HepG2 (cell line): ENCODE data around the gene CORO1C. TPM values are rescaled to one million over a fixed set of nuclear protein-coding genes. Genes with fewer than 3 reads are reported as not detected.

Experiments used
- ATAC-seq: fragments of 200-7000 bp; cut with Tn5 transposase; 3 replicates; pipeline ENCODE4 v1.9.1; 2020; ENCODE audit warnings: mild to moderate bottlenecking, moderate library complexity
- BruUV-seq: library from RNA; stranded (reverse); fragments of 400-500 nt; replicated peaks from 2 replicates; lab custom pipeline; 2021; lab: Mats Ljungman, UMichigan
- CTCF ChIA-PET: fragments of 300-600 bp; formaldehyde crosslinking; extraction: SDS; loops from one replicate; lab custom pipeline; 2021; ENCODE audit warnings: low total read pairs, inconsistent platforms, low intra/inter-chr PET ratio; lab: Yijun Ruan, JAX
- POLR2A ChIA-PET: fragments of 350-600 bp; sonication (Branson Sonifier 250); formaldehyde crosslinking; loops from one replicate; lab custom pipeline; 2020; ENCODE audit warnings: antibody characterized with exemption, inconsistent platforms; lab: Yijun Ruan, JAX
- DNase-seq: peaks from one replicate; pipeline ENCODE4 v3.0.0-alpha.2; 2015; ENCODE audit warnings: low spot score
- FAIRE-seq: peaks from 3 replicates; lab custom pipeline; 2011; peaks lifted over from hg19 to GRCh38; lab: Jason Lieb, UNC
- H2AFZ ChIP-seq: one replicate; pipeline ENCODE4 v1.6.1; 2011; ENCODE audit warnings: low read length, inconsistent platforms
- H3K27ac ChIP-seq: fragments of 300-600 bp; 3 replicates; pipeline ENCODE4 v1.8.0; 2011; ENCODE audit warnings: mixed run types, mild to moderate bottlenecking, mixed read lengths, low read length, inconsistent platforms; ENCODE audit not compliant: insufficient read depth; ENCODE audit errors: extremely low read length
- H3K27me3 ChIP-seq, 2 experiments: fragments of 200-600 bp in 1 of 2; 2 replicates in 1 of 2; 3 replicates in 1 of 2; pipeline versions ENCODE4 v1.6.0 to v1.8.0; 2011; ENCODE audit warnings: low read length in 2 of 2, mild to moderate bottlenecking in 2 of 2, moderate library complexity in 2 of 2, inconsistent platforms in 1 of 2; ENCODE audit not compliant: insufficient read depth in 2 of 2, control insufficient read depth in 1 of 2
- H3K36me3 ChIP-seq, 2 experiments: fragments of 200-600 bp in 1 of 2; replicated peaks in 1 of 2; 2 replicates in 1 of 2; 3 replicates in 1 of 2; pipeline versions ENCODE4 v1.5.1 to v1.8.0; 2011; ENCODE audit warnings: low read length in 2 of 2, inconsistent platforms in 1 of 2; ENCODE audit not compliant: insufficient read depth in 2 of 2, control insufficient read depth in 1 of 2
- H3K4me1 ChIP-seq: 2 replicates; pipeline ENCODE4 v1.5.1; 2012; ENCODE audit warnings: low read length, inconsistent platforms; ENCODE audit not compliant: insufficient read depth
- H3K4me2 ChIP-seq: 2 replicates; pipeline ENCODE4 v1.6.0; 2011; ENCODE audit warnings: low read depth, low read length, inconsistent platforms
- H3K4me3 ChIP-seq, 3 experiments: fragments of 200-600 bp in 1 of 3; sonication (generic), shearing (Covaris generic) in 1 of 3; replicated peaks in 1 of 3; 2 replicates each; pipeline ENCODE4 v1.5.1; 2011 to 2016; ENCODE audit warnings: low read length in 3 of 3, inconsistent platforms in 2 of 3, low read depth in 2 of 3, mild to moderate bottlenecking in 2 of 3, control low read depth in 1 of 3, mixed read lengths in 1 of 3; ENCODE audit not compliant: insufficient read depth in 1 of 3
- H3K79me2 ChIP-seq: one replicate; pipeline ENCODE4 v1.6.1; 2011; ENCODE audit warnings: low read length, inconsistent platforms; ENCODE audit not compliant: insufficient read depth
- H3K9ac ChIP-seq: 2 replicates; pipeline ENCODE4 v1.6.0; 2011; ENCODE audit warnings: mild to moderate bottlenecking, low read depth, low read length, inconsistent platforms; ENCODE audit not compliant: insufficient read depth
- H3K9me3 ChIP-seq: 2 replicates; pipeline ENCODE4 v1.5.1; 2012; ENCODE audit warnings: mild to moderate bottlenecking, low read length
- H4K20me1 ChIP-seq: 2 replicates; pipeline ENCODE4 v1.6.0; 2011; ENCODE audit warnings: inconsistent platforms, mild to moderate bottlenecking, low read length, moderate library complexity; ENCODE audit not compliant: insufficient read depth
- CHD4 ChIP-seq: fragments of 200-600 bp; sonication (generic); IDR thresholded peaks from 2 replicates; pipeline ENCODE4 v1.7.0; 2017; ENCODE audit warnings: mild to moderate bottlenecking, low read length, borderline replicate concordance
- GRHL1 ChIP-seq: sonication (generic); formaldehyde crosslinking; conservative IDR thresholded peaks from 2 replicates; pipeline ENCODE4 v1.8.0; 2022; ENCODE audit warnings: missing genetic modification reagents
- SALL2 ChIP-seq: sonication (generic); formaldehyde crosslinking; IDR thresholded peaks from 2 replicates; pipeline ENCODE4 v1.8.1; 2023; ENCODE audit warnings: mild to moderate bottlenecking, missing genetic modification reagents, inconsistent platforms
- SIN3A ChIP-seq: IDR thresholded peaks from 2 replicates; pipeline ENCODE4 v1.6.1; 2011; ENCODE audit warnings: low read depth, mild to moderate bottlenecking, control low read depth, low read length, borderline replicate concordance
- SOX5 ChIP-seq: IDR thresholded peaks from 2 replicates; pipeline ENCODE4 v1.6.1; 2016; ENCODE audit warnings: borderline replicate concordance
- TAF1 ChIP-seq: sonication (generic); formaldehyde crosslinking; IDR thresholded peaks from 2 replicates; pipeline ENCODE4 v1.4.0; 2020; ENCODE audit warnings: missing genetic modification reagents
- YEATS4 ChIP-seq: sonication (generic); formaldehyde crosslinking; IDR thresholded peaks from 2 replicates; pipeline ENCODE4 v1.4.0; 2020; ENCODE audit warnings: missing genetic modification reagents, borderline replicate concordance
- ZBTB10 ChIP-seq: sonication (generic); formaldehyde crosslinking; IDR thresholded peaks from 2 replicates; pipeline ENCODE4 v1.4.0; 2020; ENCODE audit warnings: missing genetic modification reagents, borderline replicate concordance
- ZFP36 ChIP-seq: fragments of 150-350 bp; IDR thresholded peaks from 2 replicates; pipeline ENCODE4 v1.6.1; 2018; ENCODE audit warnings: borderline replicate concordance, low read length, low read depth; ENCODE audit not compliant: partially characterized antibody
- ZNF326 ChIP-seq: sonication (generic); formaldehyde crosslinking; IDR thresholded peaks from 2 replicates; pipeline ENCODE4 v1.4.0; 2020; ENCODE audit warnings: missing genetic modification reagents, borderline replicate concordance
- ZNF382 ChIP-seq: sonication (generic); formaldehyde crosslinking; IDR thresholded peaks from 2 replicates; pipeline ENCODE4 v1.5.0; 2020; ENCODE audit warnings: missing genetic modification reagents, mild to moderate bottlenecking, borderline replicate concordance
- WGBS: methylation state at CpG from one replicate; pipeline ENCODE4 v1.1.6; 2017; ENCODE audit warnings: low lambda C conversion rate; 5-methylcytosine and 5-hydroxymethylcytosine counted together
- in situ Hi-C: cut with HindIII; loops from 2 replicates; pipeline ENCODE4 v1.10.0; 2017; ENCODE audit warnings: low pct_unique_long_range_greater_than_20kb; ENCODE audit not compliant: extremely low pct_ligation_motif_present
- intact Hi-C: fragments of 100-400 bp; cut with micrococcal nuclease; formaldehyde crosslinking; loops from one replicate; pipeline ENCODE4 v1.10.0; 2022; ENCODE audit not compliant: unreplicated experiment
- polyA plus RNA-seq, 8 experiments: library from polyadenylated mRNA; depleted of rRNA in 3 of 8; stranded (reverse) in 7 of 8; unstranded in 1 of 8; fragments of >200 nt; fragmentation: Illumina TruSeq in 4 of 8; extraction: Trizol in 4 of 8; gene quantifications; 2 replicates each; pipeline versions ENCODE4 v1.2.1 to v1.2.3, GENCODE V29; 2011 to 2016; ENCODE audit warnings: low read depth in 4 of 8, missing spikeins in 1 of 8, mixed read lengths in 1 of 8; ENCODE audit not compliant: insufficient read depth in 1 of 8
- total RNA-seq, 5 experiments: library from RNA; depleted of rRNA; stranded (reverse); fragments of >200 nt; fragmentation: Illumina TruSeq; extraction: Trizol; gene quantifications; 2 replicates each; pipeline ENCODE4 v1.2.3, GENCODE V29; 2016; ENCODE audit warnings: low read depth in 1 of 5
- TF ChIP-seq, protein P1 (sequence below): sonication (generic); formaldehyde crosslinking; IDR thresholded peaks from 2 replicates; pipeline ENCODE4 v1.4.0; 2020; ENCODE audit warnings: missing genetic modification reagents; ENCODE audit errors: not compliant biosample characterization
- TF ChIP-seq, protein P2 (sequence below): sonication (generic); formaldehyde crosslinking; conservative IDR thresholded peaks from 2 replicates; pipeline ENCODE4 v1.8.1; 2023; ENCODE audit warnings: missing genetic modification reagents

CORO1C gene
- total and polyA plus RNA-seq, 2 of the 13 experiments (the other 11 are each of a cell fraction or from before 2014, with no cell fraction given), result 73.7 to 131 TPM

GRCh38 chr12:108677381-108677780, 53.9 kb downstream of the CORO1C start (continued):
- TF ChIP-seq, protein P1, sequence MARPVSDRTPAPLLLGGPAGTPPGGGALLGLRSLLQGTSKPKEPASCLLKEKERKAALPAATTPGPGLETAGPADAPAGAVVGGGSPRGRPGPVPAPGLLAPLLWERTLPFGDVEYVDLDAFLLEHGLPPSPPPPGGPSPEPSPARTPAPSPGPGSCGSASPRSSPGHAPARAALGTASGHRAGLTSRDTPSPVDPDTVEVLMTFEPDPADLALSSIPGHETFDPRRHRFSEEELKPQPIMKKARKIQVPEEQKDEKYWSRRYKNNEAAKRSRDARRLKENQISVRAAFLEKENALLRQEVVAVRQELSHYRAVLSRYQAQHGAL (CRISPR knock-in tag), result no peak
- TF ChIP-seq ZNF326 (no peak), GRHL1 (CRISPR knock-in tag) (no peak)

- CTCF ChIA-PET, result no interaction called here
- TF ChIP-seq, protein P2, sequence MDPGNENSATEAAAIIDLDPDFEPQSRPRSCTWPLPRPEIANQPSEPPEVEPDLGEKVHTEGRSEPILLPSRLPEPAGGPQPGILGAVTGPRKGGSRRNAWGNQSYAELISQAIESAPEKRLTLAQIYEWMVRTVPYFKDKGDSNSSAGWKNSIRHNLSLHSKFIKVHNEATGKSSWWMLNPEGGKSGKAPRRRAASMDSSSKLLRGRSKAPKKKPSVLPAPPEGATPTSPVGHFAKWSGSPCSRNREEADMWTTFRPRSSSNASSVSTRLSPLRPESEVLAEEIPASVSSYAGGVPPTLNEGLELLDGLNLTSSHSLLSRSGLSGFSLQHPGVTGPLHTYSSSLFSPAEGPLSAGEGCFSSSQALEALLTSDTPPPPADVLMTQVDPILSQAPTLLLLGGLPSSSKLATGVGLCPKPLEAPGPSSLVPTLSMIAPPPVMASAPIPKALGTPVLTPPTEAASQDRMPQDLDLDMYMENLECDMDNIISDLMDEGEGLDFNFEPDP (CRISPR knock-in tag), result no peak
- TF ChIP-seq TAF1 (CRISPR knock-in tag), result no peak
- no peak for TF ChIP-seq CHD4
- TF ChIP-seq SOX5 (CRISPR knock-in tag), result no peak
- no peak for TF ChIP-seq ZFP36
- no peak for TF ChIP-seq SALL2 (CRISPR knock-in tag)
- no peak for TF ChIP-seq SIN3A
- no peak for TF ChIP-seq ZNF382 (CRISPR knock-in tag)
- no peak for TF ChIP-seq ZBTB10 (CRISPR knock-in tag)
- TF ChIP-seq YEATS4 (CRISPR knock-in tag), result no peak
Measured at GRCh38 chr12:108676707-108677106, 54.6 kb downstream of the CORO1C start.

More at GRCh38 chr12:108676707-108677106, 54.6 kb downstream of the CORO1C start:
- no peak overlapping the region for H3K27ac ChIP-seq
- WGBS, result 97% methylated on average over 5 of the region's 5 CpGs
- in situ Hi-C loops, result no loop called here
- FAIRE-seq, result no peak
- DNase-seq, result no peak
- BruUV-seq, result no TSS peak
- H3K4me2 ChIP-seq, result no peak overlapping the region
- H3K36me3 ChIP-seq, result peaks cover 11 to 54% of the 10 kb centered on the region in 2 experiments
- 0 out of 2 replicates have a peak, but pooled peaks cover 3% of the 10 kb centered on the region for H3K4me1 ChIP-seq
- H3K9ac ChIP-seq, result no peak overlapping the region
- no peak overlapping the region for H3K4me3 ChIP-seq
- intact Hi-C loops, result no loop called here
- POLR2A ChIA-PET, result no interaction called here
- ATAC-seq, result no peak
- no peak overlapping the region for H2AFZ ChIP-seq
- no peaks in the 10 kb centered on the region for H3K27me3 ChIP-seq
- H3K9me3 ChIP-seq, result no peaks in the 10 kb centered on the region
- no peaks in the 10 kb centered on the region for H4K20me1 ChIP-seq
- peaks cover 48% of the 10 kb centered on the region for H3K79me2 ChIP-seq
